ENCODE results near the gene RCN2. TPM values are rescaled to one million over a fixed set of nuclear protein-coding genes. Genes with fewer than 3 reads are reported as not detected.

The RCN2 gene
- total and polyA plus RNA-seq, 2 of the 8 experiments (the other 6 are each of a cell fraction or from before 2014, with no cell fraction given): 65.6 to 137 TPM

DNA sequence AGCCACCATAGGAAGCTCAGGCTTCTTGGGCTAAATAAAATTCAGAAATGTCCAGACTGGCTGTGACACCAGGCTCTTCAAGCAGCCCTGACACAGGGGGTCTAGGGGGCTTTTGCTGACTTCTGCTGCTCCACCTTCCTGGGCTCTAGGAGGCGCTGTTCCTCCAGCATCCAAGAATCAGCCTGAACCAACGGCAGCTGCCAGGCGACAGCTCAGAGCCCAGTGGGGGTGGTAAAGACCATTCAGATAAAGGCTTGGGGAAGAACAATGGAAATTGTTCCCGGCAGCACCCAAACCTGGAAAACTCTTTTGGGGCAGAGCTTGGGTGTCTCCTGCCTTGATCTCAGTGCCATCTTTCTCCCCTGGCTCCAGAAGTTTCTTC, 41.8 kb downstream of the RCN2 start (continued):
- TF ChIP-seq, protein P1, sequence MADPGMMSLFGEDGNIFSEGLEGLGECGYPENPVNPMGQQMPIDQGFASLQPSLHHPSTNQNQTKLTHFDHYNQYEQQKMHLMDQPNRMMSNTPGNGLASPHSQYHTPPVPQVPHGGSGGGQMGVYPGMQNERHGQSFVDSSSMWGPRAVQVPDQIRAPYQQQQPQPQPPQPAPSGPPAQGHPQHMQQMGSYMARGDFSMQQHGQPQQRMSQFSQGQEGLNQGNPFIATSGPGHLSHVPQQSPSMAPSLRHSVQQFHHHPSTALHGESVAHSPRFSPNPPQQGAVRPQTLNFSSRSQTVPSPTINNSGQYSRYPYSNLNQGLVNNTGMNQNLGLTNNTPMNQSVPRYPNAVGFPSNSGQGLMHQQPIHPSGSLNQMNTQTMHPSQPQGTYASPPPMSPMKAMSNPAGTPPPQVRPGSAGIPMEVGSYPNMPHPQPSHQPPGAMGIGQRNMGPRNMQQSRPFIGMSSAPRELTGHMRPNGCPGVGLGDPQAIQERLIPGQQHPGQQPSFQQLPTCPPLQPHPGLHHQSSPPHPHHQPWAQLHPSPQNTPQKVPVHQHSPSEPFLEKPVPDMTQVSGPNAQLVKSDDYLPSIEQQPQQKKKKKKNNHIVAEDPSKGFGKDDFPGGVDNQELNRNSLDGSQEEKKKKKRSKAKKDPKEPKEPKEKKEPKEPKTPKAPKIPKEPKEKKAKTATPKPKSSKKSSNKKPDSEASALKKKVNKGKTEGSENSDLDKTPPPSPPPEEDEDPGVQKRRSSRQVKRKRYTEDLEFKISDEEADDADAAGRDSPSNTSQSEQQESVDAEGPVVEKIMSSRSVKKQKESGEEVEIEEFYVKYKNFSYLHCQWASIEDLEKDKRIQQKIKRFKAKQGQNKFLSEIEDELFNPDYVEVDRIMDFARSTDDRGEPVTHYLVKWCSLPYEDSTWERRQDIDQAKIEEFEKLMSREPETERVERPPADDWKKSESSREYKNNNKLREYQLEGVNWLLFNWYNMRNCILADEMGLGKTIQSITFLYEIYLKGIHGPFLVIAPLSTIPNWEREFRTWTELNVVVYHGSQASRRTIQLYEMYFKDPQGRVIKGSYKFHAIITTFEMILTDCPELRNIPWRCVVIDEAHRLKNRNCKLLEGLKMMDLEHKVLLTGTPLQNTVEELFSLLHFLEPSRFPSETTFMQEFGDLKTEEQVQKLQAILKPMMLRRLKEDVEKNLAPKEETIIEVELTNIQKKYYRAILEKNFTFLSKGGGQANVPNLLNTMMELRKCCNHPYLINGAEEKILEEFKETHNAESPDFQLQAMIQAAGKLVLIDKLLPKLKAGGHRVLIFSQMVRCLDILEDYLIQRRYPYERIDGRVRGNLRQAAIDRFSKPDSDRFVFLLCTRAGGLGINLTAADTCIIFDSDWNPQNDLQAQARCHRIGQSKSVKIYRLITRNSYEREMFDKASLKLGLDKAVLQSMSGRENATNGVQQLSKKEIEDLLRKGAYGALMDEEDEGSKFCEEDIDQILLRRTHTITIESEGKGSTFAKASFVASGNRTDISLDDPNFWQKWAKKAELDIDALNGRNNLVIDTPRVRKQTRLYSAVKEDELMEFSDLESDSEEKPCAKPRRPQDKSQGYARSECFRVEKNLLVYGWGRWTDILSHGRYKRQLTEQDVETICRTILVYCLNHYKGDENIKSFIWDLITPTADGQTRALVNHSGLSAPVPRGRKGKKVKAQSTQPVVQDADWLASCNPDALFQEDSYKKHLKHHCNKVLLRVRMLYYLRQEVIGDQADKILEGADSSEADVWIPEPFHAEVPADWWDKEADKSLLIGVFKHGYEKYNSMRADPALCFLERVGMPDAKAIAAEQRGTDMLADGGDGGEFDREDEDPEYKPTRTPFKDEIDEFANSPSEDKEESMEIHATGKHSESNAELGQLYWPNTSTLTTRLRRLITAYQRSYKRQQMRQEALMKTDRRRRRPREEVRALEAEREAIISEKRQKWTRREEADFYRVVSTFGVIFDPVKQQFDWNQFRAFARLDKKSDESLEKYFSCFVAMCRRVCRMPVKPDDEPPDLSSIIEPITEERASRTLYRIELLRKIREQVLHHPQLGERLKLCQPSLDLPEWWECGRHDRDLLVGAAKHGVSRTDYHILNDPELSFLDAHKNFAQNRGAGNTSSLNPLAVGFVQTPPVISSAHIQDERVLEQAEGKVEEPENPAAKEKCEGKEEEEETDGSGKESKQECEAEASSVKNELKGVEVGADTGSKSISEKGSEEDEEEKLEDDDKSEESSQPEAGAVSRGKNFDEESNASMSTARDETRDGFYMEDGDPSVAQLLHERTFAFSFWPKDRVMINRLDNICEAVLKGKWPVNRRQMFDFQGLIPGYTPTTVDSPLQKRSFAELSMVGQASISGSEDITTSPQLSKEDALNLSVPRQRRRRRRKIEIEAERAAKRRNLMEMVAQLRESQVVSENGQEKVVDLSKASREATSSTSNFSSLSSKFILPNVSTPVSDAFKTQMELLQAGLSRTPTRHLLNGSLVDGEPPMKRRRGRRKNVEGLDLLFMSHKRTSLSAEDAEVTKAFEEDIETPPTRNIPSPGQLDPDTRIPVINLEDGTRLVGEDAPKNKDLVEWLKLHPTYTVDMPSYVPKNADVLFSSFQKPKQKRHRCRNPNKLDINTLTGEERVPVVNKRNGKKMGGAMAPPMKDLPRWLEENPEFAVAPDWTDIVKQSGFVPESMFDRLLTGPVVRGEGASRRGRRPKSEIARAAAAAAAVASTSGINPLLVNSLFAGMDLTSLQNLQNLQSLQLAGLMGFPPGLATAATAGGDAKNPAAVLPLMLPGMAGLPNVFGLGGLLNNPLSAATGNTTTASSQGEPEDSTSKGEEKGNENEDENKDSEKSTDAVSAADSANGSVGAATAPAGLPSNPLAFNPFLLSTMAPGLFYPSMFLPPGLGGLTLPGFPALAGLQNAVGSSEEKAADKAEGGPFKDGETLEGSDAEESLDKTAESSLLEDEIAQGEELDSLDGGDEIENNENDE (IDR thresholded peaks at IDR 0.05; ENCODE audit: insufficient replicate concordance, low read length): no peak
- TF ChIP-seq, protein P2, sequence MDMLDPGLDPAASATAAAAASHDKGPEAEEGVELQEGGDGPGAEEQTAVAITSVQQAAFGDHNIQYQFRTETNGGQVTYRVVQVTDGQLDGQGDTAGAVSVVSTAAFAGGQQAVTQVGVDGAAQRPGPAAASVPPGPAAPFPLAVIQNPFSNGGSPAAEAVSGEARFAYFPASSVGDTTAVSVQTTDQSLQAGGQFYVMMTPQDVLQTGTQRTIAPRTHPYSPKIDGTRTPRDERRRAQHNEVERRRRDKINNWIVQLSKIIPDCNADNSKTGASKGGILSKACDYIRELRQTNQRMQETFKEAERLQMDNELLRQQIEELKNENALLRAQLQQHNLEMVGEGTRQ (IDR thresholded peaks at IDR 0.05; ENCODE audit: low read length): no peak

Measured in H1 (cell line).